Measurements from ENCODE around the gene ZNF84.

DNA sequence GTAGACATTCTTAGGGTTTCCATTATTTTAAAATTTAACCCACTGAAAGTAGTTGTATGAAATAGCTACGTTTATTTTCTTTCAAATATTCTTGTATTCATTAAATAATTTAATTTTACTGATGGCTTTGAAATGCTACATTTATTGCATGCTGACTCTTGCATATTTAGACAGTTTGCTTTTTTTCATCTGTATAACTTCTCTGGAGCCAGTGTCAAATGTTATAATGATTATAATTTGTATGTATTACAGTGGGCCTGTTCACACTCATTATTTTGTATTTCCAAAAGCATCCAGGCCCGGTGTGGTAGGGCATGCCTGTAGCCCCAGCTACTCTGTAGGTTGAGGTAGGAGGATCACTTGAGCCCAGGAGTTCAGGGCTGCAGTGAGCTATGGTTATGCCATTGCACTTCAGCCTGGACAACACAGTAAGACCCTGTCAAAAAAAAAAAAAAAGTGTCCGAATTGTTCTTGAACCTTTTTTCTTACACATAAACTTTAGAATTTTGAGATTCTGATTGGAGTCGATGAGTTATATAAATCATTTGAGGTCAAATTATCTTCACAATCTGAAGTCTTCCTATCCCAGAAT is 905 bp downstream of the ZNF84 start:
- TF ChIP-seq, protein P1, sequence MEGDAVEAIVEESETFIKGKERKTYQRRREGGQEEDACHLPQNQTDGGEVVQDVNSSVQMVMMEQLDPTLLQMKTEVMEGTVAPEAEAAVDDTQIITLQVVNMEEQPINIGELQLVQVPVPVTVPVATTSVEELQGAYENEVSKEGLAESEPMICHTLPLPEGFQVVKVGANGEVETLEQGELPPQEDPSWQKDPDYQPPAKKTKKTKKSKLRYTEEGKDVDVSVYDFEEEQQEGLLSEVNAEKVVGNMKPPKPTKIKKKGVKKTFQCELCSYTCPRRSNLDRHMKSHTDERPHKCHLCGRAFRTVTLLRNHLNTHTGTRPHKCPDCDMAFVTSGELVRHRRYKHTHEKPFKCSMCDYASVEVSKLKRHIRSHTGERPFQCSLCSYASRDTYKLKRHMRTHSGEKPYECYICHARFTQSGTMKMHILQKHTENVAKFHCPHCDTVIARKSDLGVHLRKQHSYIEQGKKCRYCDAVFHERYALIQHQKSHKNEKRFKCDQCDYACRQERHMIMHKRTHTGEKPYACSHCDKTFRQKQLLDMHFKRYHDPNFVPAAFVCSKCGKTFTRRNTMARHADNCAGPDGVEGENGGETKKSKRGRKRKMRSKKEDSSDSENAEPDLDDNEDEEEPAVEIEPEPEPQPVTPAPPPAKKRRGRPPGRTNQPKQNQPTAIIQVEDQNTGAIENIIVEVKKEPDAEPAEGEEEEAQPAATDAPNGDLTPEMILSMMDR (IDR thresholded peaks at IDR 0.05; ENCODE audit: insufficient read depth, low read depth, low read length), result no peak
- TF ChIP-seq EZH2 (IDR thresholded peaks at IDR 0.05; ENCODE audit: insufficient read depth, low read length), result no peak
